GM19043 (cell line): ENCODE results near the gene AFTPH.

ENCODE experiments used
- ATAC-seq: cut with Tn5 transposase; IDR thresholded peaks from one replicate; pipeline ENCODE4 v1.9.1; 2021; ENCODE audit warnings: low read depth; ENCODE audit not compliant: unreplicated experiment

AFTPH gene

DNA sequence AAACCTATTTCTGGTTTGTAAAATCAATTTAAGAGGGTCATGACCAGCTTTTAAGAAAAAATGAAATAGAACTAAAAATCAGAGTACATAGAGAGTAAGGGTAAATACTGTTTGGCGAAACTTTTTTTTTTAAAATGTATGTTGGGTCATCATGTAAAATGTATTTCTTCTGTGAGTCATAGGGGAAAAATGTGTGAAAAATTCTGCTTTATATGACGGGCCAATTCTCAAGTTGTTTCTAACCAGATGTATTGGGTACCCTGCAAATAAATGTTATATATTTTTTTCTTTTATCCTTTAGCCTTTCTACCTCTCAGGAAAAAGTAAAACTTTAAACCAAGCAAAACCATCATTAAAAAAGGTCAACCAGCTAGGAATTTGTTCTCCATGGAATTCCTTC lies 13.9 kb downstream of the AFTPH start:
- ATAC-seq = no peak

DNA sequence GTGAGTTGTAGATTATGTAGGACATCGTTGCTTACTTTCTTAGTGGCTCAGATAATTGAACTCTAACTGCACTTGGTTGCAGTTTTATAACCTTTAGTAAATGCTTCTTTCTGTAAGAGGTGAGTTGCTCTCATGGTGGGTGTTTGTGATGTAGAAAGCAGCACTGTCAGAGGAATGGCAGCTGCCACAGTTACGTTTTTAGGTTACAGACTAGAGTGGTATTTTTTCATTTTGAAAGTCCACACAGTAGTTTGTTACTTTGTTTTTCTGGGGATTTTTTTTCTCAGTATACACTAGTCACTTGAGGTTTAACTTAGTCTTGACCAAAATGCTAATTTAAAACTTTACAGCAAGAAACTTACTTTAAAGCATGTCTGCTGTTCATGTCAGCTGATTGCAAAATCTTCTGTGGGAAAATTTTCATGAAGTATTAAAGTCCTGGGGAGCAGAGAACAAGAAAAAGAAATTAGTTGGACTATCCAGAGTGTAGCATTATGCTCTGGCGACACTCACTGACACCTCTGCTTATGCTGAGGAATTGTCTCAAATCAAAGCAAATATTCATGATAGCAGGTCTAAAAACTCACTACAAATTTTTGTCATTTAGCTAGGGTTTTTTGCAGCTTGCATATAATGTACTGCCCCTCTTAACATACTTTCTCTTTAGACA lies 14.8 kb downstream of the AFTPH start:
- peak; percentile 31 for ATAC-seq

DNA sequence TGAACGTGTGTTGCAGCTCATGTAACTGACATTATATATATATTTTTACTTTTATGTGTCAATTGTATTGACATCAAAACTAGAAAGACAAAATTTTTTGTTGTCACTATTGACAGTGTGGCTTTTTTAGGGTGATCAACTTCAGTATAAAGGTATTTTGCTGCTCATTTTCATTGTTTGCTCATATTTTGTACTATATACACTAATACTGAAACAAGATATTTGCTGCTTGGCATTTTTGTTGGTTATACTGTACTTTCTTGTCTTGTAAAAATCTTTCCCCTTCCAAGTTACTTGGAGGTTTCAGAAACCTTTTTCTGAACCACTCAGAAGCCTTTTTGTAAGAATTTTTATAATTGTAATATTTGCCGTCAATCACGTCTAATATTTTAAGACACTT lies 16.5 kb downstream of the AFTPH start:
- no peak for ATAC-seq

DNA sequence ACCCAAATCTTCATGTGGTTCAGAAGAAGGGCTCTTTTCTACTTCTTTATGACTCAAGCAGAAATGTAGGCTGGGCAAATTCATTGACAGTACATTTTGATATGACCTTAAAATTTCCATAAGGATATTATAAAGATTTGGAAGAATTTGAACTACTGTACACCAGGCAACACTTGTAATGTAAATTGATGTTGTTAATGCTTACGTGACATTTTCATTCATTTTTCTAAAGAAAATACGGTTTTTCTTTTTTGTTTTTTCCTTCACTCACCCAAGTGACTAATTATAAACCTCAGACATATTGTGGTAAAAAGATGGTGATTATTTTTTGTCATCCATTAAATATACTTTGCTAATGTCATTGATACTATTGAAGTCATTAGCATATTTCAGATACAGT lies 17.4 kb downstream of the AFTPH start:
- no peak for ATAC-seq

DNA sequence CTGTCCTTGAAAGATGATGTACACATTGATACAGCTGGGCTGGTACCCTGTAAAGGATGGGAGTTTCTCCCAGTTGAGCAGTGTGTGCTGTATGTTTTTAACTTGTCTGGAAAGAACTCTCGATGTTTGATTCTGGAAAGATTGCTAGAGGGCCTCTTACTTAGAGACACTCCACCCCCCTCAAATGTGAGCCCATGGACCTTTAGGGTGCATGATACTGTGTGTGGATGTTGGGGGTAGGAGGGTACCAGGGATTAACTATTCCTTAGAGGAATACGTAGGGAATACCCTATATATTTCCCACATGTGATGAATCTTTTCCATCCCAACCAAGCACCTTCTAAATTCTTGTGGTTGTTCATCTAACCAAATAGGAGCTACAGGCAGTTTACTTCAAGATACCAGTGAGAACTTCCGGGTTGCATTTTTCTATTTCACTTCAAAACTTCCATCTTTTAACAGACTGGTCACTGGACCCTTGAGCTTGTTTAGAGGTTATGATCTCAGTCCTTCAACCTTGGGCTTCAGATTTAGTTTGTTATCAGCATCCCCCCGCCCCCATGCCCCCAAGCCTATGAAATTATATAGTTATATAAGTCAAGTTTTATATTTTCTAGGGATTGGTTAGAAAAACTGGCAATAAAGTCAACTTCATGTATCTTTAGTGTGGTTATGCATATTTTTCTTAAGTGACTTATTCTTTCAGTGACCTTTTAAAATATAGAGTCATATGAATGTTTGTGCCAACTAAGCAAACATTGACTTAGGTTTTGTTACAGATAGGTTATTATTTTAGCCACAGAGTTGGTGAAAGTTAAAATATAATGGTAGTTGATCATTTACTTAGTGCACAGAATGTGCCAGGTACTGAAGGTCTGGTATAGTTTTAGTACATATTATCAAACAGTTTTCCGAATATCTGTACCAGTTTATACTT lies 18.2 kb downstream of the AFTPH start:
- no peak for ATAC-seq

DNA sequence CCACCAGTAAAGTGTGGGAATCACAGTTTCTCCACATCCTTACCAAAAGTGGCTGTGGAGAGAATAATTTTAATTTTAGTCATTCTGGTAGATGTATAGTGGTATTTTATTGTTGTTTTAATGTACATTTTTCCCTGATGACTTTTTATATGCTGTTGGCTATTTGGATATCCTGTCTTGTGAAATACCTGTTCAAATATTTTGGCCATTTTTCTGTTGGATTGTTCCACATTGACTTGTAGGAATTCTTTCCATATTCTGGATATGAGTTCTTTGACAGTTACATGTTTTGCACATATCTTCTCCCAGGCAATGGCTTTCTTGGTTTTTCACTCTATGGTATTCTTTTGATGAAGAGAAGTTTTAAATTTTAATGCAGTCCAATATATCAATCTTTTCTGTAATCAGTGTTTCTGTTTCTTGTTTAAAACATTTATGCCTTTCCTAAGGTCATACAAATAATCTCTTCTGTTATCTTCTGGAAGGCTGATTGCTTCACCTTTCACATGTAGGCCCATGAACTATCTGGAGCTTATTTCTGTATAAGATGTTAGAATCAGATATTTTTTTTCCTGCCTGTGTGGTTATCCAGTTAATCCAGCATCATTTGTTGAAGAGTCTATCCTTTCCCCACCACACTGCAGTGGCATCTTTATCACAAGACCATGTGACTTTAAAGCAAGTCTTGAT lies 19.0 kb downstream of the AFTPH start:
- no peak for ATAC-seq

DNA sequence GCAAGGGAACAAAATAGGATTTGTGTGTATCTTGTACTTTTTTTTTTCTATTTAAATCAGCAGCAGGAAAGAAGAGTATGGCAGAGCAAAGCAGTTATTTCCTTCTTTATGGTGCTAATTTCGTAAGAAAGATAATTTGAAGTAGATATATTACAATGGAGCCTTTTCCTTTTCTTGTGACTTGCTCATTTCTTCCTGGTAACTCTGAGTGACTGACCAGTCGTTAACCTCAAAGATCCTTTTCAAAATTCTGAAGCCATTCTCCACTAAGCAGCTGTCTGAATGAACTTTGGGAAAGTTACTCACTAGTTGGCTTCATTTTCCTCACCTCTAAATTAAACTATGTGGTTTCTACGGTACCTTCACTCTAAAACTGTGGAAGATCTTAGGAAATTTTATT lies 24.6 kb downstream of the AFTPH start:
- ATAC-seq = no peak

DNA sequence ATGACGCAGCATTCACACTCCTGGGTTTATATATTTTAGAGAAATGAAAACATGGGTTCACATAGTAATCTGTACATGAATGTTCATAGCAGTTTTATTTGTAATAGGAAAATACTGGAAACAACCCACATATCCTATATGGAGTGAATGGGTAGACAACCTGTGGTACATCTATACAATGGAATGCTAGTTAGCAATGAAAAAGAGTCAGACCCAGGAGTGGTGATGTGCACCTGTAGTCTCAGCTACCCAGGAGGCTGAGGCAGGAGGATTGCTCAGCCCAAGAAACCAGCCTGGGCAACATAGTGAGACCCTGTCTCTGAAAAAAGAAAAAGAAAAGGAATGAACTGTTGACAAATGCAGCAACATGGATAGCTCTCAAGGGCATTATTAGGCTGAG lies 25.9 kb downstream of the AFTPH start:
- no peak for ATAC-seq

DNA sequence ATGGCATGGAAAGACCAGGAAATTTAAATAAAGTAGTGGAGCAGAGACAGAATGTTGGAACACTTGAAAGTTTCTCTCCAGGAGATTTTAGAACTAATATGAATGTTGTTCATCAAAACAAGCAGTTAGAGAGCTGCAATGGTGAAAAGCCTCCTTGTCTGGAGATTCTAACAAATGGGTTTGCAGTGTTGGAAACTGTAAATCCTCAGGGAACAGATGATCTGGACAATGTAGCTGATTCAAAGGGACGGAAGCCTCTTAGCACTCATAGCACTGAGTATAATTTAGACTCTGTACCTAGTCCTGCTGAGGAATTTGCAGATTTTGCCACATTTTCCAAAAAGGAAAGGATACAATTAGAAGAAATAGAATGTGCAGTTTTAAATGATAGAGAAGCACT lies 27.7 kb downstream of the AFTPH start:
- no peak for ATAC-seq

DNA sequence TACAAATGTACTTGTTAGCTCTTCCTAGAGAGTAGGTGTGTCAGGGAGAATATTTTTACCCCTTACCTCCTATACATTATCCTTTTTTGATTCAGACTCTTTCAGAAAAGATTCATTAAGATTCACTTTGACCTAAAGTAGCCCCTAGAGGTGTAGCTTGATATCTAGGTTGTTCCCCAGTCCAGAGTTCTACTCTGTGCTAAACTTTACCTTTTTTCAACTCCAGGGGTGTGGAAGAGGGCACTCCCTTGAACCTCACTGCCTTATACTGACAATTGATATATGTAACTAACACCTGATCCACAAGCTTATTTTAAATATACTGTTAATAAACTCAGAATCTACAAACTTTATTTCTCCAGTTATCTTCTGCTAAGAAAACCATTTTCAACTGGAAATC lies 30.0 kb downstream of the AFTPH start:
- no peak for ATAC-seq

DNA sequence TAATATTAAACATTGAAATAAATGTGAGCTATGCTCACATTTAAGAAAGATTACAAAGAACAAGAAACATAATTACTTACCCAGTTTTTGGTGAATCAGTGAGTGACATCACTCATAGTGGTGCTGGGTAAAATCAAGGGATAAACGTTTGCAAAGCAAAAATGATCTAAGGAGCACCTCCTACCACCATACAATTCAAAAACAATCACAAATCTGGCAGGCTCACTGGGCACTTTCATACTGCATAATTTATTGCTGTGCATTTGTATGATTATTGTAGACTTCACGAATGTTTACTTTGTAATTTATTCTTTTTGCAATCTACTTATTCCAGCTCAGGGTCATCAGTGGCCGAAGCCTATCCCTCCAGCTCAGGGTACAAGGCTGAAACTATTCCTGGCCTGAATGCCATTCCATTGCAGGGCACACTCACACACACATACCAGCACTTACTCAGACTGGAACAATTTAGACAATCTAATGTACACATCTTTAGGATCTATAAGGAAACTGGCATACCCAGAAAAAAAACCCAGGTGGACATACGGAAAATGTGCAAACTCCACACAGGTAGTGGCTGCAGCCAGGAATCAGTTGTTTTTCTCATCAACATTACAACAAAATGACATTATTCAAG lies 34.4 kb downstream of the AFTPH start:
- no peak for ATAC-seq

DNA sequence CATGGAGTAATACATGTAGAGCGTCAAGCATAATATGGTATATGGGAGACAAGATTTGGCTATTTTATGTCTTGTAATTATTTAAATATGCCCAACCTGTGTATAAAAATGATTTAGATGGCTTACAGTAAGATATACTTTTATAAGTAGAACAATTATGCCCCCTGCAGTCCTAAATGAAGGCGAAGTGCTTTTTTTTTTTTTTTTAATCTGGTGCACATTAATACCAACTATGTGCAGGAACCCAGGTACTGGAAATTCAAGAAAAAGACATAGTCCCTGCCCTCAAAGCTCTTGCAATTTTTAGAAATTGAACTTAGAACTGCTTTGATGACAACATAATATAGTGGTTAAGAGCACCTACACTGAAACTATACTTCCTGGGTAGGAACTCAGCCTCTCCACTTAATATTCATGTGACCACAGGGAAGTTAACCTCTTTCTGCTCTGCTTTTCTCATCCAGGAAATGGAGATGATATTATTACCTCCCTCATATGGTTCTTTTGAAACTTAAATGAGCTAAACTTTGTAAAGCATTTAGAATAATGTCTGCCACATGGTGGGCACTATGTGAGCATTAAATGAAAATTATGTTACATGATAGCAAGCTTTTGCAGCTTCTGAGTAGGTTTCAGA lies 38.1 kb downstream of the AFTPH start:
- ATAC-seq = no peak

DNA sequence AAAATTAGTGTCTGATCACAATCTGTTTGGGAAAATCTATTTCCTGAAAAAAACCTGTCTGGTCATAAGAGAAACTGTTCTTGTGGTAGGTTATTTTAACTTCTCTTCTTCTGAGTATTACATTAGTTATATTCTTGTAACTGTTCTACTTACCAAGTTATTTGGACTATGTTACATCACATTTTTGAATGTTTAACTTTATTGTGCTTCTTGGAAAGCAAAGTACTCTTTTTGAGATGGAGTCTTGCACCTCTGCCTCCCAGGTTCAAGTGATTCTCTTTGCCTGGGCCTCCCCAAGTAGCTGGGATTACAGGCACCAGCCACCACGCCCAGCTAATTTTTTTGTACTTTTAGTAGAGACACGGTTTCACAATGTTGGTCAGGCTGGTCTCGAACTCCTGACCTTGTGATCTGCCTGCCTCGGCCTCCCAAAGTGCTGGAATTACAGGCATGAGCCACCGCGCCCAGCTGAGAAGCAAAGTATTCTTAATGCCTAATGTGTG lies 39.4 kb downstream of the AFTPH start:
- no peak for ATAC-seq

DNA sequence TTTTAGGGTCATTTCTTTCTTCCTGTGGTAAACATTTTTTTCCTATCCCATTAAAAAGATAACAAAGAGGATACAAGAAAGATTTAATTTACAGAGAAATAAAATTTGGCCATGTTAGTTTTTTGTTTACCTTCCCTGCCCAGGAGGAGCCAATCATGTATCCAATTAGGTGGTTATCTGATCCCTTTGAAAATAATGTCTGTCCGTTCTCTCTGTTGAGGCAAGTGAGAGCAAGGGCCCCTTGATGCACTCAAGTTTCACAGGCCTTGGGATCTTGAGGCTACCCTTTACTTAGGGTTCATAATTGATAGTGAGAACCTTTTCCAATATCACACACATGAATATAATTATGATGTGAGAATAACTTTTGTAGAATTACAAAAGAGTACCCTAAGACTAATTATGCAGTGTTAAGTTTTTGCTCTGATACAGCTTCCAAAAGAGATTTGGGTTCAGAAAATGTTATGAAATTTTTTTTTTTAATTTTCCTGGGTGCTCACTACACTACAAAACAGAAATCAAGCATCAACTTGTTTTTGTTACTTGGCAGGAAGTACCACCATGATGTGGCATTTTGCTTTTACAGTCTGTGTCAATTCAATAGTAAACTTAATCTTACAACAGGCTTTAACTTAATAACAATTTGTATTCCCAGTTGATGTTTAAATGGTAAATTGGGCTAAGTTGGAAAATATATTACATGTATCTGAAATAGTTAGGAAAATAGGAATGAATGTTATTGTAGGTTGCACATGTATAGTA lies 42.0 kb downstream of the AFTPH start:
- no peak for ATAC-seq

DNA sequence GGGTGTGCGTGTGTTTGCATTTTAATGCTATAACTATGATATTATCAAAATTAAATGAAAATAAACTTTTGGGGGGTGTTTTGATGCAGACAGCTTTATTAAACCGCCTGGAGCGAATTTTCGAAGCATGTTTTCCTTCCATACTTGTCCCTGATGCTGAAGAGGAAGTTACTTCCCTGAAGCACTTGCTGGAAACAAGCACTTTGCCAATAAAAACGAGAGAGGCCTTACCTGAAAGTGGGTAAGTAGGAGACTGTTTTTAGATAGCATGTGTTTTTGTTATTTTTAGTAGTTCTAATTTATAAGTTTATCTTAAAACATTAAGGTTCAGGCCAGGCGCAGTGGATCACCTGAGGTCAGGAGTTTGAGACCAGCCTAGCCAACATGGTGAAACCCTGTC lies 43.3 kb downstream of the AFTPH start:
- ATAC-seq = no peak

DNA sequence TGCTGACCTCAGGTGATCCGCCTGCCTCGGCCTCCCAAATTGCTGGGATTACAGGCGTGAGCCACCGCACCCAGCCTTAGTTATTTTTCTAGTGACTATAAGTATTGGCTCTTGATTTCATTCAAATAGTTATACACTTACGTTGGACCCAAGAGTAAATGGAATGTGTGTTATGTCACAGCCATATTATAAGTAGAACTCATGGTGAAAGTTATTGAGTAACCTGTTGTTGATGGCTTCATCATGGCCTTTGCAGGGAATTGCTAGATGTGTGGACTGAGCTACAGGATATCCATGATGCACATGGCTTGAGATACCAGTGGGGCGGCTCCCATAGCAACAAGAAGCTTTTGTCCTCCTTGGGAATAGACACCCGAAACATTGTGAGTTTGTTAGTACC lies 44.7 kb downstream of the AFTPH start:
- ATAC-seq = no peak

DNA sequence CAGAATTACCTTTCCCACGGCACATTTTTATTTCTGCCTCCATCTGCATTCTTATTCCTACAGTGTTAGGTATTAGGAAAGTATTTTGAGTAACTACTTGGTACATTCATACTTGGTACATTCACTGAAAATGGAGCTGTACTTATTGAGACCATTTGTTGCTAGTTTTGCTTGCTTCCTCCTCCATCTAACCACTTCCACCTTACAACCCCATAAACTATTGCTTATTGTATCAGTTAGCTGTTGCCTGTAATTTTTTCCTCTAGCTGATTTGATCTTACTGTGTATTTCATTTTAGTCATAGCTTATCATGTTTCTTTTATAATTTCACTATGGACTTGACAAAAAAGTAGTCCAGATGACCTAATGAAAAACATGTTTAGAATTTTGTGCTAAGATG lies 50.7 kb downstream of the AFTPH start:
- no peak for ATAC-seq

DNA sequence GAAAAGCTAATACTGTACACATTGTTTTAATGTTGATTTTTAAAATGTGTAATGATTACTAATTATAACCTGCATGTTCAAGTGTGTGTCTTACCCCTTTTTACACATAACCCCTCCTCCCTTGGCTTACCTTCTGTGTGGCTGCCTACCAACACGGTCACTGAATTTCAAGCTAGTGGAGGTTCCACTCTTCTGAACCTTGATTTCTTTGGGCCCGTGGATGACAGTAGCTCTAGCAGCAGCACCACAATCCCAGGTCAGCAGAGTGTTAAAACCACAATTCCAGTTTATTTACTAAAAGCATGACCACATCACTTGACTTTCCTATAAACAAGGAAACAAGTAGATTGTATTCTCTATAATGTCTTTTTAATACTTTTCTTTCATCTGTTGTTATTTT lies 56.9 kb downstream of the AFTPH start:
- no peak for ATAC-seq

DNA sequence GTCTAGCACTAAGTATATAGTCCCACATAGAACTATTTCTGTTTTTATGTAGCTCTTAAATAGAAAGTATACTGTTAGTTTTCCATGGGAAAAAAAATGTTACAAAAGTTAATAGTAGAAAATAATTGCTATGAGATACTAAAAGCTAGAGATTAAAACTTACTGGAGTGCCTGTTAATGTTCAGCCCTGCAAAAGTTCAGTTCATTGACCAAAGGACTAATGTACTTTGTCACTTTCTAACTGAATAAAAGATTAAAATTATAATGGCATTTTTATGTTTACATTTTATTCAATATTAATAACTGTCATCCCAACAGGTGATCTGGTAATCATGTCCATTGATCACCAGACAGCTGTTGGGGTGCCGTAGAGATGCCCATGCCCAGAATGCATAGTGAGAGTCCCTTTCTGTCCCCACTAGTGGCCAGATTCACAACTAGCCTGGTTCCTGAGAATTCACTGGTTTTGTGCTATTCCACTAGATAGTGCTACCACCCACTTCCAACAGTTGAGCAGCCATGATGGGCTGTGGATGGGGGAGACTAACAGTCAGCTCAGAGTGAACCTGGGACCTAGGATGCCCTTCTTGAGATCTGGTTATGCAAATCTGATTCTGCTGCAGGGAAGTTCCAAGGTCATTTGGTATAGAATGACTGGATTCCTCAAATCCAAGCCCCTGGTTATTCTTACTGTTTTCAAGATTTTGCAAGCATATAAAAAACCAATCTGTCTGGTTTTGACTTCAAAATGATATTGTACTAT lies 57.8 kb downstream of the AFTPH start:
- ATAC-seq = no peak
